Measurements from ENCODE around the gene MTO1.
"Not testable (repeated sequence)": the region's sequence is repeated elsewhere in the genome, so short reads cannot be mapped to it uniquely, and the experiment has no call there.

MTO1 gene

GRCh38 chr6:73504160-73504559, 42.6 kb downstream of the MTO1 start:
- no peak for DNase-seq

DNA sequence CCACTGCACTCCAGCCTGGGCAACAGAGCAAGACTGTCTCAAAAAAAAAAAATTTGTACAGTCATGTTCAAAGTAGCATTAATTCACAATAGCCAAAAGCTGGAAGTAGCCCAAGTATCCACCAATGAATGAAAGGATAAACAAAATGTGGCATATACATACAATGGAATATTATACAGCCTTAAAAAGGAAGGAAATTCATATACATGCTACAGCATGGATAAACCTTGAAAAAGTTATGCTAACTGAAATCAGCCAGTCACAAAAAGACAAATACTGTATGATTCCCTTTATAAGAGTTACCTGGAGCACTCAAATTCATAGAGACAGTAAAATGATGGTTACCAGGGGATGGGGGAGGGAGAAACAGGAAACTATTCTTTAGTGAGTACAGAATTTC, 43.6 kb downstream of the MTO1 start:
- no peak for DNase-seq

DNA sequence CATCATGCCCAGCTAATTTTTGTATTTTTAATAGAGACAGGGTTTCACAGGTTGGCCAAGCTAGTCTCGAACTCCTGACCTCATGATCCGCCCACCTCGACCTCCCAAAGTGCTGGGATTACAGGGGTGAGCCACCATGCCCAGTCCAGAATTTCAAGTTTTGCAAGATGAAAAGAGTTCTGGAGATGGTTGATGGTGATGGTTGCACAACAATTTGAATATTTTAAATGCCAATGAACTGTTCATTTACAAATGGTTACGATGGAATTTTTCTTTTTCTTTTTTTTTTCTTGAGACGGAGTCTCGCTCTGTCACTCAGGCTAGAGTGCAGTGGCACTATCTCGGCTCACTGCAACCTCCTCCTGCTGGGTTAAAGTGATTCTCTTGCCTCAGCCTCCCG, 44.2 kb downstream of the MTO1 start:
- DNase-seq, result not testable (repeated sequence)

GRCh38 chr6:73506246-73506645, 44.7 kb downstream of the MTO1 start:
- no peak for DNase-seq

DNA sequence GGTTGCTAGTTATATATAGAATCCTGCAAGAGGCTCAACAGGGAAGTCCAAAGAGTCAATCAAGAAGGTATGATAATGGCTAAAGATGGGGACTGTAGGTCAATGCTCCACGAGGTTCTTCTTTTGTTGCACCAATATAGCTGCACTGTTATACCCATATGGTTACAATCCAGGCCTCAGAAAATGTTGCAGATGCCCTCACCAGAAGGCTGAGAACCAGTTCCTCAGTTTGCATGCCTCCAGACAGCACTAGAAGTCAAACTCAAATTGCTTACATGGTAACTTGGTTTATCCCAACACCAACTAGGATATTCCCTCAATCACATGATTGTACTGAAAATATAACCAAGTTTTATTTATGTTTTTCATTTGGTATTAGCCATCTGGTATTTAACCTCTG, 47.2 kb downstream of the MTO1 start:
- DNase-seq, result no peak

GRCh38 chr6:73509851-73510250, 48.3 kb downstream of the MTO1 start:
- no peak for DNase-seq

DNA sequence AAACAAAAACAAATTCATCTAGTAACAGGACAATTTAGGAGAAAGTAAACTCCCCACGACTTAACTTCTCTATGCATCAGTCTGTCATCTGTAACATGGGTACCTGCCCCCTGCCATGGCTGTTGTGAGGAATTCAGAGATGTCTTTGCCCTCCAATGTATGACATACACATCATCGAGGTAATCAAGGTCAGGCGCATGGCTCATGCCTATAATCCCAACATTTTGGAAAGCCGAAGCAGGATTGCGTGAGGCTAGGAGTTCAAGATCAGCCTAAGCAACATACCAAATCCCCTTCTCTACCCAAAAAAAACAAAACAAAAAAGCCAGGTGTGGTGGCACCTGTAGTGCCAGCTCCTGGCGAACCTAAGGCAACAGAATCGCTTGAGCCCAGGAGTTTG, 50.3 kb downstream of the MTO1 start:
- DNase-seq, result no peak

- DNase-seq, result no peak
Observed at GRCh38 chr6:73513496-73513854, 51.9 kb downstream of the MTO1 start.

GRCh38 chr6:73514746-73515110, 53.2 kb downstream of the MTO1 start:
- no peak for DNase-seq

GRCh38 chr6:73515204-73515655, 53.7 kb downstream of the MTO1 start:
- no peak for DNase-seq

DNA sequence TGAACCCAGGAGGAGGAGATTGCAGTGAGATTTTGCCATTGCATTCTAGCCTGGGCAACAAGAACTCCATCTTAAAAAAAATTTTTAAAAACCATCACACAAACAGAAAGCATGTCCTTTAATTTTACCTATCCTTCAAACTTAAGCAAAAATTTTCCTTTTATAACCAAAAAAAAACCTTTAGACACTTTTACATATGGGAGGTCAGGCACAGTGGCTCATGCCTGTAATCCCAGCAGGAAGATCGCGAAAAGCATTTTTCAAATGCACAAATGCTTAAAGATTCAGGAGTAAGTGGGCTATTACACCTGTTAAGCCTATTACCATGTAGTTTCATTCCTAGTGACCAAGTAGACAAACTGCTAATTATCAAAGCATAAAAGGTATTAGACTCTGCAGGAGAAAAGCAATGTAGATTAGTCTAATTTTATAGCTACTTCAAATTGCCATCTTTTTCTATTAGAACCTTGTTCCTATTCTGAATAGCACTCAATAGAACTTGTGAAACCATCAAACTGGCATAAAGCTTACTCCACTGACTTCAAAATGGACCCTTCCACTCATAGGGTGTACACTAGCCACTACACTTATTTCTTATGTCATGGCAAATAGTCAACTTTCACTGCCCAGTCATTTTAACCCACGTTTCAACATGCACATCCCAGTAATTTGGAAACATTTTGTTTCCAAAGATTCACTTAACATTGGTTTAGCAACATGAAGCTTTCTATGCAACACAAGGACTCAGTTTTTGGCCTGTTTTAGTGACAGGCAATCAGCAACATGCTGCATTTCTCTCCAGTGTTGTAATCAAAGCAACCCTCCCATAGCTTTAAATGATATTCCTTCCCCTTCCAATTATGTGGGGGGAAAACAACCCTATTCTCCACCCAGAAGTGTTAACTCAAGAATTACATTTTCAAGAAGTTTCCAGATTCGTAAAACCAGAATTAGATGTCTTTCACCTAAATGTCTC, 55.3 kb downstream of the MTO1 start:
- DNase-seq, result no peak

GRCh38 chr6:73518100-73518981, 56.8 kb downstream of the MTO1 start:
- not testable (repeated sequence) for DNase-seq

DNA sequence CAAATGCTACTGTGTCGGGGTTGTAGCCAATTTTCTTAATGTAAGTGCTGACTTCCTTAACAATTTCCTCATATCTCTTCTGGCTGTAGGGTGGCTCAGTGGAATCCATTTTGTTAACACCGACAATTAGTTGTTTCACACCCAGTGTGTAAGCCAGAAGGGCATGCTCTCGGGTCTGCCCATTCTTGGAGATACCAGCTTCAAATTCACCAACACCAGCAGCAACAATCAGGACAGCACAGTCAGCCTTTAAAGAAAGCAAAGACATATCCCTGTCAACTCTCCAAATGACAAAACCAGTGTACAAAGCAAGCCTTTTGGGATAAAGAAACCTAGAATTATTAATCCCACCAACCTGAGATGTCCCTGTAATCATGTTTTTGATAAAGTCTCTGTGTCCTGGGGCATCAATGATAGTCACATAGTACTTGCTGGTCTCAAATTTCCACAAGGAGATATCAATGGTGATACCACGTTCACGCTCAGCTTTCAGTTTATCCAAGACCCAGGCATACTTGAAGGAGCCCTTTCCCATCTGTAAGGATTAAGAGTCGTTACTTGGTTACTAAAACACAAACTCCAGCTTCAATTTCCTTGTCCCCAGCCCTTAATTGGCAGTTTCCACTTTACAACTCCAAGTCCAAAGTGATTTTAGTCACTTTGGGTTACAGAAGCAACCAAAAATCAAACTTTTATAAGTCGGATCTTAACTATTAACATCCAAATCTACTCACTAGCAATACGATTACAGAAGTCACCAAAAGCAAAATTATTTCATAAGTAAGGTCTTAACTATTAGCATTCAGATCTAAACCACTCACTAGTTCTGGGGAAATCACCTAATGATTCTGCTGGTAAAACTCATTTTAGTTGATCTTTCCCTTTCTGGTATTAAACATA, 57.7 kb downstream of the MTO1 start:
- not testable (repeated sequence) for DNase-seq

DNA sequence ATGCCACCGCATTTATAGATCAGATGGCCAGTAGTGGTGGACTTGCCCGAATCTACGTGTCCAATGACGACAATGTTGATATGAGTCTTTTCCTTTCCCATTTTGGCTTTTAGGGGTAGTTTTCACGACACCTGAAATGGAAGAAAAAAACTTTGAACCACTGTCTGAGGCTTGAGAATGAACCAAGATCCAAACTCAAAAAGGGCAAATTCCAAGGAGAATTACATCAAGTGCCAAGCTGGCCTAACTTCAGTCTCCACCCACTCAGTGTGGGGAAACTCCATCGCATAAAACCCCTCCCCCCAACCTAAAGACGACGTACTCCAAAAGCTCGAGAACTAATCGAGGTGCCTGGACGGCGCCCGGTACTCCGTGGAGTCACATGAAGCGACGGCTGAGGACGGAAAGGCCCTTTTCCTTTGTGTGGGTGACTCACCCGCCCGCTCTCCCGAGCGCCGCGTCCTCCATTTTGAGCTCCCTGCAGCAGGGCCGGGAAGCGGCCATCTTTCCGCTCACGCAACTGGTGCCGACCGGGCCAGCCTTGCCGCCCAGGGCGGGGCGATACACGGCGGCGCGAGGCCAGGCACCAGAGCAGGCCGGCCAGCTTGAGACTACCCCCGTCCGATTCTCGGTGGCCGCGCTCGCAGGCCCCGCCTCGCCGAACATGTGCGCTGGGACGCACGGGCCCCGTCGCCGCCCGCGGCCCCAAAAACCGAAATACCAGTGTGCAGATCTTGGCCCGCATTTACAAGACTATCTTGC, 58.6 kb downstream of the MTO1 start:
- peak; percentile 84 for DNase-seq

GRCh38 chr6:73520688-73521350, 59.3 kb downstream of the MTO1 start, which contains the start of gene EEF1A1:
Gene EEF1A1 (minus strand): TSS chr6:73521032. CDS start chr6:73520026, 1,006 bp downstream.
- peak; percentile 100 for DNase-seq

GRCh38 chr6:73521351-73521985, 59.9 kb downstream of the MTO1 start:
- no peak for DNase-seq

- DNase-seq, result peak; percentile 77
Observed at GRCh38 chr6:73523434-73524123, 62.0 kb downstream of the MTO1 start.

- no peak for DNase-seq
Observed at GRCh38 chr6:73525546-73526330, 64.2 kb downstream of the MTO1 start.

DNA sequence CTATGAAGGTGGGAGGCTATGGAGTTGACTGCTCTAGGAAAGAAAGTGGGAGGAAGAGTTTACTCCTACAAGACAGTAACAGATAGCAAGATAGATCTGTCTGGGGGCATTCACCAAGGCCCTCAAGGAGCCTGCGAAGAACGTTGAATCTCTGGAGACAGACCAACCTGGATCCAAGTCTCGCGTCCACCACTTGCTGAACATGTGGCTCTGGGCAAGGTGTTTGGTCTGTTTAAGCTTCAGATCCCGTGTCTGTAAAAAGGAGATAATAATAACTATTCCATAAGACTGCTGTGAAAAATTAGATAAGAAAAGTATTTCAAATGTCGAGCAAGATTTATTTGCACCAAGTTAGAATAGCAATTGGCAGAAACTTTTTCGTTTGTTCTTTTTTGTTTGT, 67.4 kb downstream of the MTO1 start:
- no peak for DNase-seq
